CD8-positive, alpha-beta memory T cell (primary cell): ENCODE measurements around the gene KIRREL1. TPM values are rescaled to one million over a fixed set of nuclear protein-coding genes. Genes with fewer than 3 reads are reported as not detected.

Experiments
- CTCF ChIA-PET: fragments of 350-600 bp; sonication (Branson Sonifier 250); formaldehyde crosslinking; loops from one replicate; lab custom pipeline; 2021; ENCODE audit warnings: antibody characterized with exemption; lab: Charles Lee
- POLR2A ChIA-PET: fragments of 350-600 bp; sonication (Branson Sonifier 250); formaldehyde crosslinking; loops from one replicate; lab custom pipeline; 2021; ENCODE audit warnings: antibody characterized with exemption; lab: Charles Lee
- DNase-seq, 5 donors: peaks; one replicate each; pipeline versions ENCODE4 v3.0.0 to v3.0.0-alpha.2; 2020 to 2022; ENCODE audit warnings: mixed read lengths in 1 of 5
- H3K27ac ChIP-seq: one replicate; pipeline ENCODE4 v1.7.0; 2013; ENCODE audit warnings: low read depth, mild to moderate bottlenecking, low read length, moderate library complexity
- H3K27me3 ChIP-seq: 2 replicates; pipeline ENCODE4 v1.7.0; 2013; ENCODE audit warnings: low read length, mild to moderate bottlenecking; ENCODE audit not compliant: insufficient read depth, poor library complexity, severe bottlenecking
- H3K36me3 ChIP-seq: 2 replicates; pipeline ENCODE4 v1.7.0; 2013; ENCODE audit warnings: mild to moderate bottlenecking, low read length, moderate library complexity; ENCODE audit not compliant: insufficient read depth
- H3K4me1 ChIP-seq: 2 replicates; pipeline ENCODE4 v1.7.0; 2013; ENCODE audit warnings: mild to moderate bottlenecking, low read length, moderate library complexity; ENCODE audit not compliant: insufficient read depth
- H3K4me3 ChIP-seq: 2 replicates; pipeline ENCODE4 v1.7.0; 2013; ENCODE audit warnings: mild to moderate bottlenecking, low read length
- H3K9me3 ChIP-seq: 2 replicates; pipeline ENCODE4 v1.7.0; 2013; ENCODE audit warnings: mild to moderate bottlenecking, low read length
- H3K27ac Mint-ChIP-seq, 8 donors: one replicate each; pipeline ENCODE4 v1.8.0; 2020 to 2021; ENCODE audit warnings: mixed read lengths in 8 of 8, mild to moderate bottlenecking in 6 of 8, inconsistent platforms in 3 of 8, moderate library complexity in 3 of 8
- H3K27me3 Mint-ChIP-seq, 2 donors: one replicate each; pipeline ENCODE4 v1.8.0; 2020 to 2021; ENCODE audit warnings: mixed read lengths in 2 of 2, mild to moderate bottlenecking in 1 of 2, moderate library complexity in 1 of 2
- H3K36me3 Mint-ChIP-seq, 3 donors: one replicate each; pipeline ENCODE4 v1.8.0; 2020 to 2021; ENCODE audit warnings: mixed read lengths in 3 of 3, inconsistent platforms in 1 of 3, mild to moderate bottlenecking in 1 of 3
- H3K4me1 Mint-ChIP-seq, 3 donors: one replicate each; pipeline ENCODE4 v1.8.0; 2020 to 2021; ENCODE audit warnings: mixed read lengths in 3 of 3, inconsistent platforms in 1 of 3, mild to moderate bottlenecking in 1 of 3
- H3K4me3 Mint-ChIP-seq, 7 donors: one replicate each; pipeline ENCODE4 v1.8.0; 2020 to 2021; ENCODE audit warnings: mixed read lengths in 7 of 7, mild to moderate bottlenecking in 6 of 7, moderate library complexity in 4 of 7, inconsistent platforms in 2 of 7
- H3K9me3 Mint-ChIP-seq, 5 donors: one replicate each; pipeline ENCODE4 v1.8.0; 2020 to 2022; ENCODE audit warnings: mixed read lengths in 5 of 5, mild to moderate bottlenecking in 3 of 5, moderate library complexity in 2 of 5, inconsistent platforms in 1 of 5
- polyA plus RNA-seq: library from polyadenylated mRNA; unstranded; fragments of 300-500 nt; fragmentation: Illumina TruSeq; gene quantifications from one replicate; pipeline ENCODE4 v1.2.3, GENCODE V29; 2021
- total RNA-seq, 2 experiments: library from RNA; stranded (reverse); gene quantifications; one replicate each; pipeline ENCODE4 v1.2.3, GENCODE V29; 2021

KIRREL1 gene
- total and polyA plus RNA-seq, 3 experiments from 2014 or later: 0.04 TPM; not detected in 2

GRCh38 chr1:158084336-158084735 lies 90.9 kb downstream of the KIRREL1 start:
- Histone ChIP-seq H3K4me1 (no peaks in the 10 kb centered on the region), H3K27me3 (no peaks in the 10 kb centered on the region), H3K36me3 (no peaks in the 10 kb centered on the region), H3K4me3 (no peak overlapping the region), H3K27ac (no peak overlapping the region), H3K9me3 (no peaks in the 10 kb centered on the region)
- Mint-ChIP-seq H3K27ac (no peak overlapping the region), H3K9me3 (no peaks in the 10 kb centered on the region), H3K4me1 (no peaks in the 10 kb centered on the region), H3K4me3 (no peak overlapping the region), H3K27me3 (peaks cover 0 to 9% of the 10 kb centered on the region in 2 donors), H3K36me3 (no peaks in the 10 kb centered on the region)
- CTCF ChIA-PET: no interaction called here
- DNase-seq: no peak
- POLR2A ChIA-PET: no interaction called here

- H3K27me3 ChIP-seq: no peaks in the 10 kb centered on the region
- Mint-ChIP-seq H3K27me3 (peaks cover 0 to 10% of the 10 kb centered on the region in 2 donors), H3K27ac (no peak overlapping the region), H3K9me3 (no peaks in the 10 kb centered on the region), H3K4me3 (no peak overlapping the region), H3K36me3 (no peaks in the 10 kb centered on the region), H3K4me1 (no peaks in the 10 kb centered on the region)
- ChIA-PET CTCF (no interaction called here), POLR2A (no interaction called here)
- no peak overlapping the region for H3K27ac ChIP-seq
- H3K9me3 ChIP-seq: no peaks in the 10 kb centered on the region
- H3K4me3 ChIP-seq: no peak overlapping the region
- no peaks in the 10 kb centered on the region for H3K36me3 ChIP-seq
- no peak for DNase-seq
- no peaks in the 10 kb centered on the region for H3K4me1 ChIP-seq
These were observed 91.3 kb downstream of the KIRREL1 start for GRCh38 chr1:158084747-158085146.

GRCh38 chr1:158087320-158087927 lies 94.0 kb downstream of the KIRREL1 start:
- CTCF ChIA-PET: no interaction called here
- Mint-ChIP-seq H3K36me3 (no peaks in the 10 kb centered on the region), H3K9me3 (no peaks in the 10 kb centered on the region), H3K27me3 (peaks cover 3 to 16% of the 10 kb centered on the region in 2 donors), H3K4me1 (no peaks in the 10 kb centered on the region), H3K27ac (no peak overlapping the region), H3K4me3 (no peak overlapping the region)
- H3K4me3 ChIP-seq: no peak overlapping the region
- no peak overlapping the region for H3K27ac ChIP-seq
- H3K27me3 ChIP-seq: no peaks in the 10 kb centered on the region
- no peak for DNase-seq
- H3K9me3 ChIP-seq: no peaks in the 10 kb centered on the region
- no peaks in the 10 kb centered on the region for H3K36me3 ChIP-seq
- no peaks in the 10 kb centered on the region for H3K4me1 ChIP-seq
- POLR2A ChIA-PET: no interaction called here

- H3K4me3 Mint-ChIP-seq: no peak overlapping the region
- Histone ChIP-seq H3K9me3 (no peaks in the 10 kb centered on the region), H3K36me3 (no peaks in the 10 kb centered on the region), H3K4me1 (no peaks in the 10 kb centered on the region), H3K27ac (no peak overlapping the region), H3K4me3 (no peak overlapping the region), H3K27me3 (no peaks in the 10 kb centered on the region)
- ChIA-PET CTCF (no interaction called here), POLR2A (no interaction called here)
- peaks cover 3 to 28% of the 10 kb centered on the region in 2 donors for H3K27me3 Mint-ChIP-seq
- no peak overlapping the region for H3K27ac Mint-ChIP-seq
- no peak for DNase-seq
- H3K9me3 Mint-ChIP-seq: no peaks in the 10 kb centered on the region
- no peaks in the 10 kb centered on the region for H3K4me1 Mint-ChIP-seq
- no peaks in the 10 kb centered on the region for H3K36me3 Mint-ChIP-seq
These were observed 96.0 kb downstream of the KIRREL1 start for GRCh38 chr1:158089476-158089875.

- Histone ChIP-seq H3K27me3 (no peaks in the 10 kb centered on the region), H3K4me3 (no peak overlapping the region), H3K9me3 (no peaks in the 10 kb centered on the region), H3K36me3 (no peaks in the 10 kb centered on the region), H3K27ac (no peak overlapping the region), H3K4me1 (no peaks in the 10 kb centered on the region)
- no peak for DNase-seq
- no peaks in the 10 kb centered on the region for H3K36me3 Mint-ChIP-seq
- ChIA-PET POLR2A (no interaction called here), CTCF (no interaction called here)
- no peaks in the 10 kb centered on the region for H3K4me1 Mint-ChIP-seq
- no peak overlapping the region for H3K27ac Mint-ChIP-seq
- no peak overlapping the region for H3K4me3 Mint-ChIP-seq
- peaks cover 3 to 28% of the 10 kb centered on the region in 2 donors for H3K27me3 Mint-ChIP-seq
- H3K9me3 Mint-ChIP-seq: no peaks in the 10 kb centered on the region
These were observed 96.6 kb downstream of the KIRREL1 start for GRCh38 chr1:158089925-158090637.

GRCh38 chr1:158093376-158093775 lies 99.9 kb downstream of the KIRREL1 start:
- Histone ChIP-seq H3K4me1 (no peaks in the 10 kb centered on the region), H3K9me3 (no peaks in the 10 kb centered on the region), H3K27me3 (no peaks in the 10 kb centered on the region), H3K27ac (no peak overlapping the region), H3K4me3 (no peak overlapping the region), H3K36me3 (no peaks in the 10 kb centered on the region)
- Mint-ChIP-seq H3K36me3 (no peaks in the 10 kb centered on the region), H3K27me3 (peaks cover 3 to 23% of the 10 kb centered on the region in 2 donors), H3K4me1 (no peaks in the 10 kb centered on the region), H3K27ac (no peak overlapping the region), H3K4me3 (no peak overlapping the region), H3K9me3 (no peaks in the 10 kb centered on the region)
- DNase-seq: no peak
- ChIA-PET POLR2A (no interaction called here), CTCF (no interaction called here)

GRCh38 chr1:158094571-158094970 lies 101.1 kb downstream of the KIRREL1 start:
- ChIA-PET CTCF (interaction anchor here (1.1 kb wide), 1 partner anchor 31 kb away, joined by 3 read pairs; no protein-coding TSS in a partner anchor), POLR2A (no interaction called here)
- Mint-ChIP-seq H3K4me1 (no peaks in the 10 kb centered on the region), H3K27me3 (peaks cover 5 to 19% of the 10 kb centered on the region in 2 donors), H3K9me3 (no peaks in the 10 kb centered on the region), H3K4me3 (peak overlapping the region in 1 of 7 donors; percentile 6), H3K36me3 (no peaks in the 10 kb centered on the region), H3K27ac (no peak overlapping the region)
- no peak for DNase-seq
- H3K27ac ChIP-seq: no peak overlapping the region
- H3K27me3 ChIP-seq: no peaks in the 10 kb centered on the region
- no peaks in the 10 kb centered on the region for H3K36me3 ChIP-seq
- no peaks in the 10 kb centered on the region for H3K9me3 ChIP-seq
- no peak overlapping the region for H3K4me3 ChIP-seq
- no peaks in the 10 kb centered on the region for H3K4me1 ChIP-seq

GRCh38 chr1:158095737-158096335 lies 102.4 kb downstream of the KIRREL1 start:
- DNase-seq: peak in 1 of 5 donors; percentile 19
- Histone ChIP-seq H3K4me3 (no peak overlapping the region), H3K36me3 (no peaks in the 10 kb centered on the region), H3K4me1 (no peaks in the 10 kb centered on the region), H3K9me3 (no peaks in the 10 kb centered on the region), H3K27ac (no peak overlapping the region), H3K27me3 (no peaks in the 10 kb centered on the region)
- no peak overlapping the region for H3K4me3 Mint-ChIP-seq
- CTCF ChIA-PET: interaction anchor here (0.8 to 1.7 kb wide), 4 partner anchors 18 to 28 kb away, joined by 3 to 6 read pairs (median 4); no protein-coding TSS in a partner anchor
- POLR2A ChIA-PET: no interaction called here
- H3K36me3 Mint-ChIP-seq: no peaks in the 10 kb centered on the region
- H3K27me3 Mint-ChIP-seq: peaks cover 3 to 12% of the 10 kb centered on the region in 2 donors
- no peaks in the 10 kb centered on the region for H3K9me3 Mint-ChIP-seq
- no peaks in the 10 kb centered on the region for H3K4me1 Mint-ChIP-seq
- no peak overlapping the region for H3K27ac Mint-ChIP-seq
